Activated naive CD8-positive, alpha-beta T cell (primary cell): Measurements from ENCODE around the gene DLST.
"Not testable (repeated sequence)": the region's sequence is repeated elsewhere in the genome, so short reads cannot be mapped to it uniquely, and the experiment has no call there.

Experiments
- H3K27ac Mint-ChIP-seq: one replicate; pipeline ENCODE4 v1.8.0; 2021; ENCODE audit warnings: mixed read lengths
- H3K27me3 Mint-ChIP-seq: one replicate; pipeline ENCODE4 v1.8.0; 2021; ENCODE audit warnings: mixed read lengths
- H3K36me3 Mint-ChIP-seq: one replicate; pipeline ENCODE4 v1.8.0; 2021; ENCODE audit warnings: mixed read lengths
- H3K4me1 Mint-ChIP-seq: one replicate; pipeline ENCODE4 v1.8.0; 2021; ENCODE audit warnings: low read depth, mixed read lengths
- H3K4me3 Mint-ChIP-seq: one replicate; pipeline ENCODE4 v1.8.0; 2021; ENCODE audit warnings: mild to moderate bottlenecking, mixed read lengths
- H3K9me3 Mint-ChIP-seq: one replicate; pipeline ENCODE4 v1.8.0; 2021; ENCODE audit warnings: low read depth, mixed read lengths

The DLST gene

DNA sequence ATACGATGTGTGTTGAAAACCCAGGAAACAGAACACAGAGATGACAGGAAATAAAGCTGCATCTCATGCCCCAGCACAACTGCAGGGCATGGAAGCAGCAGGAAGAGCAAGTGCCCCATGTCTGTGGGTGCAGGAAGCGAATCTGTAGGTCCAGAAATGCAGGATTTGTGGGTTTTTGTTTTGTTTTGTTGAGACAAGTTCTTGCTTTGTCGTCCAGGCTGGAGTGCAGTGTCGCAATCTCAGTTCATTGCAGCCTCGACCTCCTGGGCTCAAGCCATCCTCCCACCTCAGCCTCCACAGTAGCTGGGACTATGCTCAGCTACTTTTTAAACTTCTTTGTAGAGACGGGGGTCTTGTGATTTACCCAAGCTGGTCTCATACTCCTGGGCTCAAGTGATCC, 47.5 kb downstream of the DLST start:
- peaks cover 3% of the 10 kb centered on the region for H3K27me3 Mint-ChIP-seq
- peaks cover 8% of the 10 kb centered on the region for H3K4me1 Mint-ChIP-seq
- no peaks in the 10 kb centered on the region for H3K36me3 Mint-ChIP-seq
- no peak overlapping the region for H3K4me3 Mint-ChIP-seq
- H3K27ac Mint-ChIP-seq = no peak overlapping the region
- H3K9me3 Mint-ChIP-seq = no peaks in the 10 kb centered on the region

DNA sequence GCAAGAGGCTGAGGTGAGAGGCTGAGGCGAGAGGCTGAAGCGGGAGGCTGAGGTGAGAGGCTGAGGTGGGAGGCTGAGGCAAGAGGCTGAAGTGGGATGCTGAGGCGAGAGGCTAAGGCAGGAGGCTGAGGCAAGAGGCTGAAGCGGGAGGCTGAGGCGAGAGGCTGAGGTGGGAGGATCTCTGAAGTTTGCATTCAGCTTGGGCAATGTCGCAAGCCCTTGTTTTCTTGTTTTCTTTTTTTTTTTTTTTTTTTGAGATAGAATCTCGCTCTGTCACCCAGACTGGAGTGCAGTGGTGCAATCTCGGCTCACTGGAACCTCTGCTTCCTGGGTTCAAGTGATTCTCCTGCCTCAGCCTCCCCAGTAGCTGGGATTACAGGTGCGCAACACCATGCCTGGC, 50.0 kb downstream of the DLST start:
- not testable (repeated sequence) for H3K4me1 Mint-ChIP-seq, H3K27me3 Mint-ChIP-seq, H3K9me3 Mint-ChIP-seq, H3K27ac Mint-ChIP-seq, H3K4me3 Mint-ChIP-seq, H3K36me3 Mint-ChIP-seq

GRCh38 chr14:74932401-74932901, 50.7 kb downstream of the DLST start:
- Mint-ChIP-seq H3K9me3 (no peaks in the 10 kb centered on the region), H3K36me3 (no peaks in the 10 kb centered on the region), H3K27me3 (peaks cover 3% of the 10 kb centered on the region), H3K4me3 (no peak overlapping the region), H3K27ac (no peak overlapping the region), H3K4me1 (peaks cover 16% of the 10 kb centered on the region)

DNA sequence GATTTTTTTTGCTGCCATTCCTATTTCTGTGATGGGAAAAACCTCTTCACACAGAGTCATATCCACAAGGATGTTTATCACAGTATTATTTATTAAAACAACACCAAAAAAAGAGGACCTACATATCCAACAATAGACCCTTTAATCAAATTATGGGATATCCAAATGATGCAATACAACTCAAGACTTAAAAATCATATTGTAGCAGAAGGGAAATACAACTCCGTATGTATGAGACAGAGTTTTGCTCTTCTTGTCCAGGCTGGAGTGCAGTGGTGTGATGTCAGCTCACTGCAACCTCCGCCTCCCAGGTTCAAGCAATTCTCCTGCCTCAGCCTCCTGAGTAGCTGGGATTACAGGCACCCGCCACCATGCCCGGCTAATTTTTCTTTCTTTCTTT, 51.2 kb downstream of the DLST start:
- not testable (repeated sequence) for H3K4me3 Mint-ChIP-seq, H3K27me3 Mint-ChIP-seq, H3K36me3 Mint-ChIP-seq, H3K9me3 Mint-ChIP-seq, H3K27ac Mint-ChIP-seq
- H3K4me1 Mint-ChIP-seq = peaks cover 19% of the 10 kb centered on the region

- no peak overlapping the region for H3K4me3 Mint-ChIP-seq
- no peaks in the 10 kb centered on the region for H3K27me3 Mint-ChIP-seq
- no peak overlapping the region for H3K27ac Mint-ChIP-seq
- peaks cover 21% of the 10 kb centered on the region for H3K4me1 Mint-ChIP-seq
- no peaks in the 10 kb centered on the region for H3K36me3 Mint-ChIP-seq
- no peaks in the 10 kb centered on the region for H3K9me3 Mint-ChIP-seq
Measured at GRCh38 chr14:74934041-74934440, 52.3 kb downstream of the DLST start.

DNA sequence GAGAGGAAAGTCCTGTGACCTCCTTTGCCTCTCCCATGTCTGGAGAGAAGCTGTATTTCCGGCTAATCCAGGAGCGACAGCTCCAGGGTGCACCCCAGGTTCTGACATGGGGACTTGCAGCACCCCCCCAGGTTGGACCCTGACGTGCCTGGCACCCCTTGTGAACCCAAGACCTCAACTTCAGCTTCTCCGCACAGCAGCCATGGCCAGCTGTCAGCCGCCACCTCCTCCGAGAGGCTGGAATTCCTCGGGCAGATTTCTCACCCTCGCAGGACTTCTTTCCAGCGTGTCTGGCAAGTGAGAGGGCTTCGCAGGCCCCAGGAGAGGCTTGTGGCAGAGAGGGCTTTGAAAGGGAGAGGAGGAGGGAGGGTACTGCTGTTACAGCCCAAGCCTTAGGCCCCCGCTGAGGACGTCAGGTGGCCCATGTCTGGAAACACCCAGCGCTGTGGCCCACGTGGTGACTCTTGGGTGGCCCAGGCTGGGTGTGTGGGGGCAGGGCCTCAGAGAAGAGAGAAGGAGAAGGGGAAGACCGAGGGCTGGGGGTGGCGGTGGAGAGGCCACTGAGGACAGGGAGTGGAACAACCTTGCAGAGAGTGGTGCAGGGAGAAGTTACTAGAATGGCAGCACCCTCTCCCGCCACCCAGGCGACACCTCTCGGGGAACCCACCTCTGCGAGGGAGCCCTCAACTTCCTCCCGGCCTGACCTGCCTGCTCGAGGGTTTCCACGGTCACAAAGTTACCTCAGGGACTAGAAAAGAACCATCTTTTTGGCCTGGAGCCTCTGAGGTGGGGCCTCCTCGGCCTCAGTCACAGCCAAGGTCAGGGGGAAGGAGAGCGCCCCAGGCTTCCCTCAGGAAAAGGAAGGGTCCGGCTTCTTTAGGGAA, 53.0 kb downstream of the DLST start:
- H3K9me3 Mint-ChIP-seq = no peaks in the 10 kb centered on the region
- no peaks in the 10 kb centered on the region for H3K27me3 Mint-ChIP-seq
- no peak overlapping the region for H3K27ac Mint-ChIP-seq
- H3K4me1 Mint-ChIP-seq = peaks cover 19% of the 10 kb centered on the region
- H3K4me3 Mint-ChIP-seq = no peak overlapping the region
- H3K36me3 Mint-ChIP-seq = no peaks in the 10 kb centered on the region

GRCh38 chr14:74935360-74935680, 53.6 kb downstream of the DLST start:
- Mint-ChIP-seq H3K27me3 (no peaks in the 10 kb centered on the region), H3K4me3 (no peak overlapping the region), H3K9me3 (no peaks in the 10 kb centered on the region), H3K36me3 (no peaks in the 10 kb centered on the region), H3K4me1 (peaks cover 21% of the 10 kb centered on the region), H3K27ac (no peak overlapping the region)

- H3K4me1 Mint-ChIP-seq = peaks cover 25% of the 10 kb centered on the region
- no peak overlapping the region for H3K4me3 Mint-ChIP-seq
- H3K36me3 Mint-ChIP-seq = no peaks in the 10 kb centered on the region
- H3K9me3 Mint-ChIP-seq = no peaks in the 10 kb centered on the region
- no peaks in the 10 kb centered on the region for H3K27me3 Mint-ChIP-seq
- no peak overlapping the region for H3K27ac Mint-ChIP-seq
Measured at GRCh38 chr14:74936151-74936550, 54.4 kb downstream of the DLST start.

DNA sequence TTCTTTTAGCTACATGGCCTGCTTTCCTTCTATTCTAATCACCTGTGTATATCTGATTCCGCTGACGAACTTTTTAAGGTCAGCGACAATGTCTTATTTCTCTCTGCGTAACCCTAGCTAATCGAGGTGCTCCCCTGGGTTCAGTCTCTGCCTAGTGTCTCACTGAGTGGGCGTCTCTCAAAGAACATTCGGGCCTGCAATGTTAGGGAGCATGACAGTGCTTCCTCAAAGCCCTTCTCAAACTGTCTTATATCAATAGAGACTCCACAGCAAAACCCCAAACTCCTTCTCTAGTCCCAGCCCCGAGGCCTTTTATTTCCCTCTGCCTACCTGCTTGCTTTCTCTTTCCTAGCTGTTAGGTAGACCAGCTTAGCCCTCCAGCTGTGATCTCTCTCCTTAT, 55.0 kb downstream of the DLST start:
- H3K36me3 Mint-ChIP-seq = no peaks in the 10 kb centered on the region
- H3K4me3 Mint-ChIP-seq = no peak overlapping the region
- no peaks in the 10 kb centered on the region for H3K9me3 Mint-ChIP-seq
- no peak overlapping the region for H3K27ac Mint-ChIP-seq
- peaks cover 31% of the 10 kb centered on the region for H3K4me1 Mint-ChIP-seq
- no peaks in the 10 kb centered on the region for H3K27me3 Mint-ChIP-seq

DNA sequence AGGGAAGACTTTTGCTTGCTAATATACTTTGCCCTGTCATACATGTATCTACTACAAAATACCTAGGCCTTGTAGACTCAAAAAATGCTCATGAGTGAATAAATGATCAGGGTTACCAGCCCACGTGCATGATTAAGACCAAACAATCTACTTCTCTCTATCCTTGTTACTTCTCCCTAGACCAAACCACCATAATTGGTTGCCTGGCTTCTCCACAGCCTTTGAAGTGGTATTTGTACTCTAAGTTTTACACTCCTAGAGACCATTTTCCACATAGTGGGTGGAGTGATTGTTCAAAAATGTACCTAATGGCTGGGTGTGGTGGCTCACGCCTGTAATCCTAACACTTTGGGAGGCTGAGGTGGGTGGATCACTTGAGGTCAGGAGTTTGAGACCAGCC, 55.5 kb downstream of the DLST start:
- Mint-ChIP-seq H3K27me3 (no peaks in the 10 kb centered on the region), H3K27ac (no peak overlapping the region), H3K4me3 (no peak overlapping the region), H3K4me1 (peaks cover 35% of the 10 kb centered on the region), H3K9me3 (no peaks in the 10 kb centered on the region), H3K36me3 (no peaks in the 10 kb centered on the region)

- Mint-ChIP-seq H3K9me3 (no peaks in the 10 kb centered on the region), H3K27me3 (no peaks in the 10 kb centered on the region), H3K4me3 (no peak overlapping the region), H3K4me1 (peaks cover 44% of the 10 kb centered on the region), H3K36me3 (no peaks in the 10 kb centered on the region), H3K27ac (no peak overlapping the region)
Measured at GRCh38 chr14:74938531-74939495, 57.1 kb downstream of the DLST start.

GRCh38 chr14:74940956-74941565, 59.3 kb downstream of the DLST start:
- Mint-ChIP-seq H3K4me1 (peaks cover 44% of the 10 kb centered on the region), H3K9me3 (no peaks in the 10 kb centered on the region), H3K27ac (peak overlapping the region; percentile 79), H3K27me3 (no peaks in the 10 kb centered on the region), H3K36me3 (no peaks in the 10 kb centered on the region), H3K4me3 (peak overlapping the region; percentile 80)

DNA sequence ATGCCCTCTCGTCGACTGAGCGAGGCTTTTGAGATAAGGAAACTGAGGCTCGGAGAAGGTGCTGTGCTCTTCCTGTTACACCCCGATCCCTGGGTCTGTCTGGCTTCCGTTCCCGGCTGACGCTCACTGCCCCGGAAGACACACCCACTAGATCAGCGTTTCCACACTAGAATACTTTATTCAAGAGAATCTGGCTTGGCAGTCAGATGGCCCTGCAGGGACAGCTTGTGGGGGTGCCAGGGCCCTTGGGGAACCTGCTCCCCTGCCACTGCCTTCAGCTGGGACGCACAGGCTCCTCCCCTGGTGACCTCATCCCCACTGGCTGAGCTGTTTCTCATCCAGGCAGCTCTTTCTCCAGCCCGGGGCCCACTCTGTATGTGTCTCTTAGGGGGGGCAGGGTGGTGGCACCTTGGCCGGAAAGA, 60.0 kb downstream of the DLST start:
- no peaks in the 10 kb centered on the region for H3K9me3 Mint-ChIP-seq
- no peaks in the 10 kb centered on the region for H3K36me3 Mint-ChIP-seq
- H3K27ac Mint-ChIP-seq = peak overlapping the region; percentile 79
- H3K4me3 Mint-ChIP-seq = peak overlapping the region; percentile 80
- peaks cover 49% of the 10 kb centered on the region for H3K4me1 Mint-ChIP-seq
- no peaks in the 10 kb centered on the region for H3K27me3 Mint-ChIP-seq

GRCh38 chr14:74942181-74942580, 60.5 kb downstream of the DLST start:
- Mint-ChIP-seq H3K4me3 (peak overlapping the region; percentile 80), H3K36me3 (no peaks in the 10 kb centered on the region), H3K27me3 (no peaks in the 10 kb centered on the region), H3K4me1 (peaks cover 44% of the 10 kb centered on the region), H3K27ac (peak overlapping the region; percentile 79), H3K9me3 (no peaks in the 10 kb centered on the region)

DNA sequence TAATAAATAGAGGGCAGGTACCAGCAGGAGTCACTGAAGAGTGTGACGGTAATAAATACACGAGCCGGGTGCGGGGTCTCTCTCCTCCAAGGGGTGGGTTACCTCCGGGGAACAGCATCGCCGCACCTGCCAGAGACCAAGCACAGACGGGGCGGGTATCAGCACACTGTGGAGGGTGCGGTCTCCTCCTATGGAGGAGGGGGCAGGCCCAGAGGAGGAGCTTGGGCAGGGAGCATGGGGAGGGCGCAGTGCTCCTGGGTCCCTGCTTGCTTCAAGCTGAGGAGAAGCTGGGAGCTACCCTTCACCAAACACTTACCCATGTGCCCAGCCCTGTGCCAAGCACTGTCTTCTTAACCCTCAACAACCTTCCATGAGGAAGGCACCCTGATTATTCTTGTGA, 60.9 kb downstream of the DLST start:
- Mint-ChIP-seq H3K4me3 (peak overlapping the region; percentile 80), H3K27ac (peak overlapping the region; percentile 79), H3K36me3 (no peaks in the 10 kb centered on the region), H3K4me1 (peaks cover 42% of the 10 kb centered on the region), H3K27me3 (no peaks in the 10 kb centered on the region), H3K9me3 (no peaks in the 10 kb centered on the region)
